Spleen (tissue), 7 donors: Measurements from ENCODE around the gene GRAMD1C.

Source experiments
- POLR2A ChIP-seq, 3 donors: fragments of 450-650 bp; IDR thresholded peaks; one replicate each; pipeline ENCODE4 v1.5.1; 2017; ENCODE audit warnings: antibody characterized with exemption in 3 of 3, mild to moderate bottlenecking in 1 of 3
- TF ChIP-seq, protein P1 (sequence below), 11 experiments: fragments of 200-600 bp in 7 of 11; fragments of 450-650 bp in 4 of 11; sonication (generic) in 4 of 11; IDR thresholded peaks in 8 of 11; conservative IDR thresholded peaks in 3 of 11; 1 replicate in 7 of 11; 2 replicates in 4 of 11; pipeline versions ENCODE4 v1.4.0 to v1.8.0; 2016 to 2021; ENCODE audit warnings: antibody characterized with exemption in 11 of 11, inconsistent platforms in 4 of 11, mild to moderate bottlenecking in 1 of 11
- donor health status: DM: no; HTN: no; CAD: no; lungs with moderate emphysema.
- donor health status: DM: no; HTN: no; CAD: no.
- donor health status: DM: no; HTN: no; CAD: no.

GRCh38 chr3:113878403-113878802, 39.8 kb downstream of the GRAMD1C start:
- TF ChIP-seq, protein P1, sequence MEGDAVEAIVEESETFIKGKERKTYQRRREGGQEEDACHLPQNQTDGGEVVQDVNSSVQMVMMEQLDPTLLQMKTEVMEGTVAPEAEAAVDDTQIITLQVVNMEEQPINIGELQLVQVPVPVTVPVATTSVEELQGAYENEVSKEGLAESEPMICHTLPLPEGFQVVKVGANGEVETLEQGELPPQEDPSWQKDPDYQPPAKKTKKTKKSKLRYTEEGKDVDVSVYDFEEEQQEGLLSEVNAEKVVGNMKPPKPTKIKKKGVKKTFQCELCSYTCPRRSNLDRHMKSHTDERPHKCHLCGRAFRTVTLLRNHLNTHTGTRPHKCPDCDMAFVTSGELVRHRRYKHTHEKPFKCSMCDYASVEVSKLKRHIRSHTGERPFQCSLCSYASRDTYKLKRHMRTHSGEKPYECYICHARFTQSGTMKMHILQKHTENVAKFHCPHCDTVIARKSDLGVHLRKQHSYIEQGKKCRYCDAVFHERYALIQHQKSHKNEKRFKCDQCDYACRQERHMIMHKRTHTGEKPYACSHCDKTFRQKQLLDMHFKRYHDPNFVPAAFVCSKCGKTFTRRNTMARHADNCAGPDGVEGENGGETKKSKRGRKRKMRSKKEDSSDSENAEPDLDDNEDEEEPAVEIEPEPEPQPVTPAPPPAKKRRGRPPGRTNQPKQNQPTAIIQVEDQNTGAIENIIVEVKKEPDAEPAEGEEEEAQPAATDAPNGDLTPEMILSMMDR (IDR thresholded peaks at IDR 0.05 in 8 of 11, conservative IDR thresholded peaks at IDR 0.05 in 3 of 11) = no peak
- no peak for TF ChIP-seq POLR2A (IDR thresholded peaks at IDR 0.05)
